SHP77 treated with DMSO at 0.1 percent for 48 hours (cell line): ENCODE data around the gene DNAJB12.
A peak's percentile ranks its signal among the peaks of the same experiment; 100 is the strongest.

Source experiments
- DNase-seq: peaks from one replicate; lab custom pipeline; 2025; lab: John Stamatoyannopoulos, UW

Gene DNAJB12

DNA sequence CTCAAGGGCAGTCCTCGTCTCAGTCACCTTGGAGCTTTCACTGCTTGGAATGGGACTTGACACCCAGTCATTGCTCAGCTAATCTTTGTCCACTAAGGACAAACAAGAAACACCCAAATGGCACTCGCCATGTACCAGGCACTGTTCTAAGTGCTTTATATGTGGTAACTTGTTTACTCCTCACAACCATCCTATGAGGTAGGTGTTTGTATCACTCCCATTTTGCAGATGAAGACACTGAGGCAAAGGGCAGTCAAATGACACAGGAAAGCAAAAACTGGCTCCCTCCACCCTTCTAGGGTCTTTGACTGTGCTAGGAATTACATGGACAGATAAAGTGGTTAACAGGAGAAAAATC is 24.7 kb downstream of the DNAJB12 start:
- no peak for DNase-seq

DNA sequence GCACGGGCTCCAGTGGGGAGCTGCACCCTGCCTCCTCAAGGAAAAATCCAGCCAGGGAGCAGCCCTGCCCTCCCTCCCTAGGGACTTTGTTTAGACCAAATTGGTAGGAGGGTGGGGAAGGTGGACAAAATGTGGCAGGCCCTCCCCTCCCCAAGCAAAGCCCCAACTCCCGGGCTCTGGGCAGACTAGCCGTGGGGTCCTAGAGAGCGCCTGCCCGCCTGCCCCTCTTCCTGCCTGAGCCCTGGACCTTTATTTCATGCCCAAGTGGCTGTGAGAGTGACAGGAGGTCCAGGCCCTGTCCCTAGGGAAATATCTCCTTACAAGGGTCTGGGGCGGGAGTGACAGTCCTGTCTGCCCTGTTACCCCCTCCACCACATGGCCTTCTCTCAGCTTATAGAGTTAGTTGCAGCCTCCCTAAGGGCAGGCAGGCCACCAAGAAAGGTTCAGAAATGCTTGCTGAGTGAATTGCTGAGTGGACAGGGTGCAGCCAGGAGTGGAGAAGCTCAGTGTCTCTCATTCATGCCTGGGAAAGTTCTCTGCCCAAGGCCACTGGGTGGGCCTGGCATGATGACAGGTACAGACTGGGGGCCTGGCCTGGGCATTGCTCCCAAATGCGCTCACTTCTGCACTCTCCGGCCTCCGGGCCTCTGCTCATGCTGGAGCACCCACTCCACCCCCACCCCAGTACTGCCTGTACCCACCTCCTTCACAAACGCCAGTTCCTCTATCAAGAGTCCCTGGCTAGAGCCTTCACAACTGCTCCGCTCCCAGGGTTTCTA is 25.2 kb downstream of the DNAJB12 start:
- DNase-seq, result no peak

DNA sequence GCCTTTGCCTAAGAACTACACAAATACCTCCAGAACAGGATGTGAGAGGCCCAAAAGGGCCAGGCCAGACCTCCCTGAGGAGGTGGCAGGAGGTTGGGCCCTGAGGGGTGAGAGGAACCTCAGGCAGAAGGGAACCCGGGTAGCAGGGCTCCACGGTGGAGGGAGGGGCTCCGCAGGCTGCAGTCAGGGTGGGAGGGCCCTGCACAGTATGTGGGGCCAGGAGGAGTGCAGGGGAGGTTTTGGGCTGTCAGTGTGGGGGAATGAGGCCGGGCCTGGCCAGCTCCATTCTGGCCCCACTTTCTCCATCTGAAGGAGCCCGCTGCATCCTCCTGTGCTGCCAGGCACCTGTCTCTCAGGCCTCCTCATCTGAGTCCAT is 25.9 kb downstream of the DNAJB12 start:
- DNase-seq, result no peak

DNA sequence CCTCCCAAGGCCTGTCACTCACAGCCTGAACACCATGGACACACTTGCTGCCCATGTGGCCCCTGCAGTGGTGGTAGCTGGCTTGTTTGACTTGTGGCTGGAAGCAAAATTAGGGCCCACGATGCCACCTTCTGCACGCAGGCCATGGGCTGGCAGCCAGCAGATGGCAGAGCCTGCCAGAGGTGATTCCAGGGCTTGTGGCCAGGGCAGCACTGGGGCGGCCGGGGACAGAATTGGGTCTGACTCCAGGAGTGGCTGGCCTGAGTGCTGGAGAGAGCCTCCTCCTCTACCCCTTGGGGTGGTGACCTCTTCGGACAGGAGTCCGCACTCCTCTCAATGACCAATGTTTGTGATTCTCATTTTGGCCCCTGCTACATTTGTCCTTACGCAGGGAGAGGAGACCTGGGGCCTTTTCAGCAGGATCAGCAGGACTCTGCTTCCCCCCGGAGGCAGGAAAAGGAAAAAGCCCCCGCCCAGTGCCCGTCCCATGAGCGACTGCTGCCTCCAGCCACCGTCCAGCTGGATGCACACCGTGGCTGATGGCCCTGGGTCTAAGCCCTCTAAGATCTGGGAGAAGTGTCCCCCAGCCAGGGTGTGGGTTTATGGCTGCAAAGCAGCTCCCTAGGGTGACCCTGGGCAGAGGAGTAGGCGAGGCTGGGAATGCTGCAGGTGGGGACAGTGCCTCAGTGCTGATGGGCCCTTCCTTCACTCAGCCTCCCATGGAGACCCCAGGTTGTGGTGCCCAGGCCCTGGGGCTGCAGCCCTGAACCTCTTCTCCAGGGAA is 26.5 kb downstream of the DNAJB12 start:
- DNase-seq, result no peak

DNA sequence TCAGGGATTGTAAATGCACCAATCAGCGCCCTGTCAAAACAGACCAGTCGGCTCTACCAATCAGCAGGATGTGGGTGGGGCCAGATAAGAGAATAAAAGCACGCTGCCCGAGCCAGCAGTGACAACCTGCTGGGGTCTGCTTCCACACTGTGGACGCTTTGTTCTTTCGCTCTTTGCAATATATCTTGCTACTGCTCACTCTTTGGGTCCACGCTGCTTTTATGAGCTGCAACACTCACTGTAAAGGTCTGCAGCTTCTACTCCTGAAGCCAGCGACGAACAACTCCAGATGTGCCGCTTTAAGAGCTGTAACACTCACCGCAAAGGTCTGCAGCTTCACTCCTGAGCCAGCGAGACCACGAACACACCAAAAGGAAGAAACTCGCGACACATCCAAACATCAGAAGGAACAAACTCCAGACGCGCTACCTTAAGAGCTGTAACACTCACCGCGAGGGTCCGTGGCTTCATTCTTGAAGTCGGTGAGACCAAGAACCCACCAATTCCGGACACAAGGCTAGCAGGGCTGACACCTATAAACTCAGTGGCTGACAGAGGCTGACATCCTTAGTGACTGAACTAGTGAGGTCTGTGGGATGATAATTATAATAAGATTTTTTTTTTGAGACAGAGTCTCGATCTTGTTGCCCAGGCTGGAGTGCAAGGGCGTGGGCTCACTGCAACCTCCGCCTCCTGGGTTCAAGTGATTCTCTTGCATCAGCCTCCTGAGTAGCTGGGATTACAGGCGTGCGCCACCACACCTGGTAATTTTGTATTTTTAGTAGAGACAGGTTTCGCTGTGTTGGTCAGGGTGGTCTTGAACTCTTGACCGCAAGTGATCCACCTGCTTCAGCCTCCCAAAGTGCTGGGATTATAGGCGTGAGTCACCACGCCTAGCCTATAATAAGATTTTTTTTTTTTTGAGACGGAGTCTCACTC is 27.8 kb downstream of the DNAJB12 start:
- DNase-seq, result peak; percentile 38

DNA sequence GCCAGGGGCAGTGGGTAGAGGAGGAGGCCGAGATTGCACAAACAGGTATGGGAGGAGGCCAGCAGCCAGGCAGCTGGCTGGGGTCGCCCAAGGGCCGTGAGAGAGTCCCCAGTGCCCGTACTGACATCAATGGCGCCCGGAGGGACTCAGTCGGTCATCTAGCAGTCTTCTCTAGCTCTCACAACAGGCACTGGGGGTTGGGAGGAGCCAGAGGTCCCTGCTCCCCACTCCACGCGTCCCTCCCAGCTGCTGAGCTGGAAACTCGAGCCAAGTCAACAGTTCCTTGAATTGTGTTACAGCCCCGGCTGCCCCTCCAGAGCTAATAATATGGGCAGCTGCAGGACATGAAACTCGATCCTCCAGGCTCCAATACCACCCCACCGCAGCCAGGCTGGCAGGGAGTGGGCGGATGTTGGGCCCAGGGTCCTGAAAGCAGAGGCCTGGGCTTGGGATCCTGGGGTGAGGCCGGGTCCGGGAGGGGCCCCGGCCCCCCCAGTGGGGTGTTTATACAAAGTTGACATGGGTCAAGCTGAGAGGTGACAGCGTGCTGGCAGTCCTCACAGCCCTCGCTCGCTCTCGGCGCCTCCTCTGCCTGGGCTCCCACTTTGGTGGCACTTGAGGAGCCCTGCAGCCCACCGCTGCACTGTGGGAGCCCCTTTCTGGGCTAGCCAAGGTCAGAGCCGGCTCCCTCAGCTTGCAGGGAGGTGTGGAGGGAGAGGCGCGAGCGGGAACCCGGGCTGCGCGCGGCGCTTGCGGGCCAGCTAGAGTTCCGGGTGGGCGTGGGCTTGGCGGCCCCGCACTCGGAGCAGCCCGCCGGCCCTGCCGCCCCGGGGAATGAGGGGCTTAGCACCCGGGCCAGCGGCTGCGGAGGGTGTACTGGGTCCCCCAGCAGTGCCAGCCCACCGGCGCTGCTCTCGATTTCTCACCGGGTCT is 29.2 kb downstream of the DNAJB12 start:
- DNase-seq, result peak; percentile 76

DNA sequence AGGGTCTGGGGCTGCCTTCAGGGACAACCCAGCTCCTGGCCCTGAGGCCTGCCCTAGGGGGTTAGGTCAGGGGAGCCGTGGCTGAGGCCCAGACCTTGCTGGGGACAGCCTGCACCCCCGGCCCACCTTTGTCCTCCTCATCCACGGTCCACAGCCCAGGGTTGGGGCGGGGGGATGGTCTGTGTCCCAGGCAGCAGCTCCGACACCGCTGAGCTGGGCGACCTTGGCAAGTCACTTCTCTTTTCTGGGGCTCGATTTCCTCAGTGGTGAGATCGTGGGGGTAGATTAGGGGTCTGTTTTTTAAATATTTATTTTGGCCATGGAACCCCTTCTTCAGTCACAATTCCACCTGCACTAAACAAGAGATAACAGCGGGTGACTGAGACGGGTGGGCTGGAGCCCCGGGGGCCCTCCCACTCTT is 30.9 kb downstream of the DNAJB12 start:
- DNase-seq, result no peak

DNA sequence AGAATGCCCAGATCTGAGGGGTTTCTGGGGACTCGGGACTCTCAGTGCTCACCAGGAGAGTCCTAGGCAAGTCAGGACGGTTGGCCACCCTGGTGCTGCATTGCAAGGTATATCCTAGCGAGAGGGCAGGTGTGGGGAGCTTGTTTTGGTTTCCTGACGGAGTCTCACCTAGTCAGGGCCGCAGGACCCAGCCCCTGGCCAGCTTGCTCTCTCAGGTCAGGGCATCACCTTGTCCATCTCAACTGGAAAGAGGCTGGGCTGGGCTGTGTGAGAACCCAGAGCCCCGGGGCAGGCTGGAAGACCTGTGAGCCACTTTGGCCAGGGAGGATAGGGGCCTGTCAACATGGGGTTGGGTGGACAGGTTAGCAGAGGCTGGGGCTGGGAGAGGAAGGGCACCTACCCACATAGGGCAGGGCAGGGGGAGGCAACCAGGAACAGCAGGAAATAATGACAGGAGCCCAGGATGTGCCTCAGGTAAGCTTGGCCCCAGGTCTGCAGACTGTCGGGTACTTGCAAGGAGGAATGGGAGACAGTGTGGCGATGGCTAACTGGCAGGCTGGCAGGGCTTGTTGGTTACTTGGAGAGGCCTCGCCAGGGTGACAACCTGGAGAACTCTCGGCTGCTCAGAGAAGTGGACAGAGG is 31.5 kb downstream of the DNAJB12 start:
- no peak for DNase-seq

DNA sequence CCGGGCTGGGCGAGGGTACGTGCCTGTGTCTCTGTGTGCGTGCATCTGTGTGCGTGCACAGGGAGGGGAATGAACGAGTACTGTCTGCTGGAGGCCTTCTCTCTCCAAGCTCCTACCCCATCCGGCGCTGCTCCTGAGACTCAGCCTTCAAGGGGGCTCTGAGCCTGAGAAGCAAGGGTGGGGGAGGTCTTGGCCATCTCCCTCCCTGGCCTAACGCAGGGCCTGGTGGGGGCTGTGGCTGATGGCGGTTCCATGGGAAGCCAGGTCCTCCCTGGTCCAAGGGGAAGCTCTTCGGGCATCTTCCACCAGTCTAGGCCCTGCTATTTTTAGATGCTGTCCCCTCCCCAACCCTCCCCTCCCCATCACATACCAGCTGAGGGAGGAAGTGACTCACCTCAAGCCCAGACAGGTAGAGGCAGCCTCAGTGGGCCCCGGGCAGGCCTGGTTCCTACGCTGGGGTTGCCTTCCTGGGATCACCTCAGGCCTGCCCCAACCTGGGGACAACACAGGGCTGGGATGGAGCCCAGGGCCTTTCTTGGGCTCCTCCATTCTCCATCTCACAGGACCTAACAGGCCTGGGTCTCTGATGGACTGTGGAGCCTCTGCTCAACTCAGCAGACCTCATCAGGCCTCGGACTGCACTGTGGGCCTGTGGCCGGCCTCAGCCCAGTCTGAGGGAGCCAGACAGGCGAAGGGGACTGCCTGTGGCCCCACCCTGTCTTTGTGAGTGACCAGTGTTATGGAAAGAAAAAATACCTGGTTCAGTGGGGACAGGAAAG is 32.2 kb downstream of the DNAJB12 start:
- DNase-seq, result no peak

DNA sequence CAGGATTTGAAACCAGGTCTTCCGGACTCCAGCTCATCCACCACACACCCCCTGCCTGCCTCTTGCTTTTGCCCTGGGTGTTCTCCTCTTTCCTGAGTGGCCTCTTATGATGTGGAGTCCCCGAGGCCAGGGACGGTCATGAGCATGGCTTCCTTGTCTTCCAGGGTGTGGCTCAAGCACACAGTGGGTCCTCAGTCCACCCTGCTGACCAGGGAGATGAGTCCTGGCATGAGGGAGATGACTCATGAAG is 32.8 kb downstream of the DNAJB12 start:
- no peak for DNase-seq

DNA sequence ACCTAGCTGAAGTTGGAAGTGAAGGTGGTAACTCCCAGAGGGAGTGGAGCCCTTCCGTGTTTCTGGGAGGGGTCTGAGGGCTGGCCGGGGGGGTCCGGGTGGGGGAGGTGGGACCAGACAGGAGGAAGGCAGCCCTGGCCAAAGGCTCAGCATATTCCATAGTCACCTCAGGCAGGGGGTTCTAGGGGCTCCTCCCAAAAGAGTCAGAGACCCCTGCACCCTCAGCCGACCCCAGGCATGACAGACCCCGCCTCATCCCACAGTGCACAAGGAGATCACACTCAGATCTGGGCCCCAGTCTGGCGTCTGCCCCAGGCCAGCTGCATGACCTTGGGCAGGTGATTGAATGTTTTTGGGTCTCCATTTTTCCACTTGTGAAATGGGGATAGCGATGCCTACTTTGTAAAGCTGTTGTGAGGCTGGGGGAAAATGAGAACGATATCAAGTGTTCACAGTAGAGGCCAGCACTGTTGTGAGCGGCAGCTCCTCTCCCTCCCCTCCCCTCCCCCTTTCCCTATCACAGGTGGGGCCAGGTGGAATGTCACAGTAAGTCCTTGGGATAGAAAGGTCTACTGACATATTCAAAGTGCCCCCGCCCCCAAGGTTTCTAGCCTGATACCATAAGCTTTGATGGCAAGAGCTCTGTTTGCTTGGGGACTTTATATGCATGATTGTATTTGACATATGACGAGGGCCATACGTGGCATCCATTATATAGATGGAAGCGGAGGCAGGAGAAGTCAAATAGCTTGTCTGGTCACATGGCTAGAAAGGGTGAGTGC is 33.3 kb downstream of the DNAJB12 start:
- no peak for DNase-seq

DNA sequence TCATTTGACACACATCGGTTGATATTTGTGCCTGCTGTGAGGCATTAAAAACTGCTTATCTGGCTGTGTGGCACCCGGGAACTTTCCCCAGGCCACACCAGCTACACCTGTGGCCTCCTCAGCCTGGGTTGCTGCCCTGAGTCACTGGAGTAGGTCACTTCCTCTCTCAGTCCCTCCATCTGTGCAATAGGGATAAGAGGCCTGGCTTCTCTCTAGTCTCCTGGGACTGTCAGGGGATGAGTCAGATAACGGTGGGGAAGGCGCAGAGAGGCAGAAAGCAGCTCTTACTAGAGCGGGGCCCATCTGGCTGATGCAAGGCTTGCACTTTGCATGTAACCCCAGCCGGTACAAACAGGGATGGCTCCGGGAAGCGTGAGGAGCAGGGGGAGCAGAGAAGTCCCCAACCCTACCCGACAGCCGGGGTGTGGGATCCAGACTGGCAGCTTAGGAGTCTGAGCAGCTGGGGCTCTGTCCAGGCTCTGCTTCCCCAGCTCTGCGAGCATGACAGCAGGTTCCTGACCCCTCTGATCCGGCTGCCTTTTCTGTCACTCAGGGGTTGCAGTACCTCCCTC is 34.0 kb downstream of the DNAJB12 start:
- peak; percentile 21 for DNase-seq

DNA sequence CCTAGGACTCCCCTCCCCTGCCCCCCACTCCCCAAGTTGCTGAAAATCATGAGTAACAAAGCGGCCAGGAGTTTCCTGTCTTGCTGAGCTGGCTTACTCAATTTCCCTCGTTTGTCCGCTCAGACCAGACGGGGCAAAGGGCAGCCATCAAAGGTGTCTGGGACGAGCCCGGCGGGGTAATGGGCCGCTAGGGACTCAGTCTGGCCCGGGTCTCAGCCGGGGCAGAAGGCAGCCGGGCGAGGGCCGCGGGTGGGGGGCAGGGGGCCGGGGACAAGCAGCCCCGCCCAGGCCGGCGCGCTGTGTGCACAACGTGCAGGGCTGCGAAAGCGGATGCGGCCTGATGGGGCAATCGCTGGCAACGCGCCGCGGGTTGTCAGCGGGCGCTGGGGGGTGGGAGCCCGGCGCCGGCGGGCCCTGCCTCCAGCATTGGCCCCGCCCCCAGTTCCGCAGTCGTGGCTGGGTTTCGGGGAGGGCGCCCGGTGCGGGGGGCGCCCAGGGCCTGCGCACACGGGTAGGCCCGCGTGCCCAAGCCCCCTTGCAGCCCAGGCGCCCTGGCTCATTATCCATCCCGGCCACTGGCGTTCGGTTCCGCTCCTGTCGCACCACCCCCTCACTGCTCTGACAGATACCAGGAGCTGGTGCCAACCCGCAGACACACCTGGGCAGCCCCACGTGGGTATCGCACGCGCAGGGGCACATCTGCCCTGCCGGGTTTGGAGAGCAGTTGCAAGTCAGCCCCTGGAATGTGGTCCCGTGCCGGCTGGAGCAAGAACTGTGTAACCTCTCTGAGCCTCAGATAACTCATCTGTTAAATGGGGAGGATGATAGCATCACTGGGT is 35.1 kb downstream of the DNAJB12 start:
- no peak for DNase-seq

DNA sequence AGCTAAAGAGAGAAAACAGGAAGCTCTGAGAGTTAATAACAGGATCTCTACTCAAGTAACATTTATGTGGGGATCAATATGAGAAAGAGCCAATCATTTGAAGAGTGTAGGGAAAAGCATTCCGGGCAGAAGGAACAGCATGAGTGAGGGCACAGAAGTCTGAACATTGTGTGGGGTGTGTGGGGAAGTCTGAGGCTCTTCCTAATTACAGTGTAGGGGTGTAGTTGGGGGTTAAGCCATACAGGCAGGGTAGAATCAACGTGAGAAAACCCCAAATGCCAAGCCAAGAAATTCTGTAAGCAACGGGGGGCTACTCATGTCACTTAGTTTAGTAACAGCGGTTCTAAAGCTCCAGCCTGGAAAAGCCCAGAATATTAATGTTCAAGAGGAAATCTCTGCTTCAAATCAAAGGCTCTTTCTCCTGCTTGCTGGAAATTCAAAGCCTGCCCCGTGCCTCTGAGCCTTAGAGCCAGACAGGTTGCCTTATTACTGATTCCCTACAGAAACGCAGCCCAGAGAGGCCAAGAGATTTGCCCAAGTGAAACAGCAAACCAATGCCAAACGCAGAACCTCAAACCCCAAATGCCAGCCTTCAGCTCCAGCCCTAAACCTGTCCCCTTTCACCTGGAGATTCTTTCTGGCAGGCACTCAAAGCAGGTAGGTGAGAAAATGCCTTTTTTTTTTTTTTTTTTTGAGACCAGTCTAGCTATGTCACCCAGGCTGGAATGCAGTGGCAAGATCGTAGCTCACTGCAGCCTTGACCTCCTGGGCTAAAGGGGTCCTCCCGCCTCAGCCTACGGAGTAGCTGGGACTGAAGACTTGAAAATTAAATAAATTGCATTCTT is 36.1 kb downstream of the DNAJB12 start:
- DNase-seq, result no peak

DNA sequence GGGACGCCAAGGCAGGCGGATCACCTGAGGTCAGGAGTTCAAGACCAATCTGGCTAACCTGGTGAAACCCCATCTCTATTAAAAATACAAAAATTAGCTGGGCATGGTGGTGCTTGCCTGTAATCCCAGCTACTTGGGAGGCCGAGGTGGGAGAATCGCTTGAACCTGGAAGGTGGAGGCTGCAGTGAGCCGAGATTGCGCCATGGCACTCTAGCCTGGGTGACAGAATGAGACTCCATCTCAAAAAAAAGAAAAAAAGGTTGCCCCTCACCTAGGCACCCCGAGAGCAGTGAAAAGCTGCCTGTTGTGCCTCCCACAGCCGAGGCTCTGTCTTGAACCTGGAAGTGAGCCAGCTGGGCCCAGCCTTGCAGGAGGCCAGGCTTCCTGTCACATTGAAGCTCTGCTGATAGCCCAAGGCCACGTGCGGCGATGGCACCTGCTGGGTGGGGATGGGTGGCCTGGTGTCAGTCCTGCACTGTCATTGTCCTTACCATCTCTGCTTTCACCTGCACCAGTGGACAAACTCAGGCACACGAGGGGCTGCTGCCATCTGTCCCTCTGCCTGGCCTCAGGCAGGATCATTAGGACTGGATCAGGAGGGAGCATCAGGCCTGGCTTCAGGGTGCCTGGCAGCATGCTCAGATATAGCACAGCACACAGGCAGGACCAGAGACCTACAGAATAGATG is 37.8 kb downstream of the DNAJB12 start:
- DNase-seq, result peak; percentile 55

DNA sequence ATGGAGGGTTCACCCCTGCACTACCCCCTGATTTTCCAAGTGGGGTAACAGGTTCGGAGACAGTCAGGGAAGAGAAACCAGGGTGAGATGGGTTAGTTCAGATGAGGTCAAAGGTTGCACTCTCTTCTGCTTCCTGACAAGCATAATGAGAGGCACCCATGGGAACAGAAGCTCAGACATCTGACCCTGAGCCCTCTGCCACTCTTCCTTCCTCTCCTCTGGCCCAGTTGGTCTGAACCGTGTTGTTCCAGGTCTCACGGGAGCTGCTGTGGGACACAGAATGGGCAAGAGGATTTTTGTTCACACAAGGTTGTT is 38.4 kb downstream of the DNAJB12 start:
- no peak for DNase-seq
